Neural progenitor cell (in vitro differentiated cells): ENCODE measurements around the gene TMCO4.

ENCODE experiments used
- CTCF ChIP-seq: fragments of 200-600 bp; sonication (generic); IDR thresholded peaks from 2 replicates; pipeline ENCODE4 v1.5.1; 2017; ENCODE audit warnings: antibody characterized with exemption, mild to moderate bottlenecking
- EZH2 ChIP-seq: fragments of 200-600 bp; sonication (generic); IDR thresholded peaks from 2 replicates; pipeline ENCODE4 v1.6.1; 2017; ENCODE audit warnings: antibody characterized with exemption, mild to moderate bottlenecking, moderate library complexity

- TF ChIP-seq CTCF, result no peak
- TF ChIP-seq EZH2, result no peak
Measured at GRCh38 chr1:19757641-19758040, 42.1 kb downstream of the TMCO4 start.
